GM23338 (cell line): Measurements from ENCODE around the gene ZNF638. TPM values are rescaled to one million over a fixed set of nuclear protein-coding genes. Genes with fewer than 3 reads are reported as not detected.

Source experiments
- ATAC-seq: fragments of 200-7000 bp; cut with Tn5 transposase; 3 replicates; pipeline ENCODE4 v1.9.1; 2020
- DNase-seq: peaks from one replicate; pipeline ENCODE4 v3.0.0-alpha.2; 2015; ENCODE audit warnings: low spot score
- H2AFZ ChIP-seq: fragments of 200-600 bp; sonication (generic); 2 replicates; pipeline ENCODE4 v1.8.0; 2016; ENCODE audit warnings: antibody characterized with exemption, mild to moderate bottlenecking, moderate library complexity
- H3F3A ChIP-seq: fragments of 200-600 bp; sonication (generic); replicated peaks from 2 replicates; pipeline ENCODE4 v1.8.0; 2017; ENCODE audit warnings: antibody characterized with exemption, mixed run types, low read depth
- H3K27ac ChIP-seq: fragments of 200-600 bp; sonication (generic); 2 replicates; pipeline ENCODE4 v1.6.1; 2016; ENCODE audit warnings: low read depth
- H3K27me3 ChIP-seq: fragments of 200-600 bp; sonication (generic); 2 replicates; pipeline ENCODE4 v1.8.0; 2016; ENCODE audit warnings: mild to moderate bottlenecking, mixed run types, moderate library complexity; ENCODE audit not compliant: insufficient read depth
- H3K36me3 ChIP-seq: fragments of 200-600 bp; sonication (generic); 2 replicates; pipeline ENCODE4 v1.8.0; 2016; ENCODE audit warnings: mild to moderate bottlenecking; ENCODE audit not compliant: insufficient read depth
- H3K4me1 ChIP-seq: fragments of 200-600 bp; sonication (generic); 2 replicates; pipeline ENCODE4 v1.8.0; 2016; ENCODE audit warnings: mild to moderate bottlenecking, moderate library complexity; ENCODE audit not compliant: insufficient read depth
- H3K4me2 ChIP-seq: fragments of 200-600 bp; sonication (generic); 2 replicates; pipeline ENCODE4 v1.7.1; 2017; ENCODE audit warnings: mixed run types
- H3K4me3 ChIP-seq: fragments of 200-600 bp; sonication (generic); 2 replicates; pipeline ENCODE4 v1.6.1; 2016; ENCODE audit warnings: mixed run types
- H3K79me2 ChIP-seq: fragments of 200-600 bp; sonication (generic); replicated peaks from 2 replicates; pipeline ENCODE4 v1.8.0; 2017; ENCODE audit warnings: mild to moderate bottlenecking; ENCODE audit not compliant: insufficient read depth
- H3K9me2 ChIP-seq: fragments of 200-600 bp; sonication (generic); 2 replicates; pipeline ENCODE4 v1.8.0; 2017; ENCODE audit not compliant: insufficient read depth
- H4K20me1 ChIP-seq: fragments of 200-600 bp; sonication (generic); replicated peaks from 2 replicates; pipeline ENCODE4 v1.8.0; 2017; ENCODE audit warnings: mild to moderate bottlenecking; ENCODE audit not compliant: insufficient read depth
- H3K27ac Mint-ChIP-seq: 2 replicates; pipeline ENCODE4 v1.8.0; 2020; ENCODE audit warnings: inconsistent platforms, mild to moderate bottlenecking, moderate library complexity, mixed read lengths
- H3K27me3 Mint-ChIP-seq: 3 replicates; pipeline ENCODE4 v1.8.0; 2022; ENCODE audit warnings: low read depth, mild to moderate bottlenecking, moderate library complexity, mixed read lengths, inconsistent platforms; ENCODE audit not compliant: insufficient read depth, poor library complexity
- H3K36me3 Mint-ChIP-seq: 3 replicates; pipeline ENCODE4 v1.8.0; 2021; ENCODE audit warnings: low read depth, mild to moderate bottlenecking, inconsistent platforms, moderate library complexity, mixed read lengths
- H3K4me1 Mint-ChIP-seq: 3 replicates; pipeline ENCODE4 v1.8.0; 2020; ENCODE audit warnings: mild to moderate bottlenecking, inconsistent platforms, mixed read lengths
- H3K4me3 Mint-ChIP-seq: 3 replicates; pipeline ENCODE4 v1.8.0; 2021; ENCODE audit warnings: moderate library complexity, mild to moderate bottlenecking, inconsistent platforms, mixed read lengths
- H3K9me3 Mint-ChIP-seq: 3 replicates; pipeline ENCODE4 v1.8.0; 2020; ENCODE audit warnings: moderate library complexity, mild to moderate bottlenecking, inconsistent platforms, mixed read lengths
- CREB1 ChIP-seq: fragments of 250-450 bp; sonication (Bioruptor Pico); IDR thresholded peaks from 2 replicates; pipeline ENCODE4 v1.5.0; 2020; ENCODE audit warnings: low read depth, mild to moderate bottlenecking, moderate library complexity
- EZH2 ChIP-seq: fragments of 200-600 bp; sonication (generic); IDR thresholded peaks from one replicate; pipeline ENCODE4 v1.8.0; 2017; ENCODE audit warnings: antibody characterized with exemption, mild to moderate bottlenecking, low read depth; ENCODE audit not compliant: unreplicated experiment
- EZH2phosphoT487 ChIP-seq: fragments of 200-600 bp; sonication (generic); IDR thresholded peaks from one replicate; pipeline ENCODE4 v1.8.1; 2018; ENCODE audit warnings: antibody characterized with exemption; ENCODE audit not compliant: unreplicated experiment
- JUNB ChIP-seq: IDR thresholded peaks from one replicate; pipeline ENCODE4 v1.6.1; 2016; ENCODE audit warnings: antibody characterized with exemption; ENCODE audit not compliant: unreplicated experiment
- NANOG ChIP-seq: IDR thresholded peaks from 2 replicates; pipeline ENCODE4 v1.6.1; 2016; ENCODE audit warnings: antibody characterized with exemption, borderline replicate concordance
- POLR2AphosphoS5 ChIP-seq: IDR thresholded peaks from 2 replicates; pipeline ENCODE4 v1.6.1; 2016; ENCODE audit warnings: antibody characterized with exemption, low read depth
- STAT1 ChIP-seq: IDR thresholded peaks from one replicate; pipeline ENCODE4 v1.6.1; 2016; ENCODE audit warnings: antibody characterized with exemption; ENCODE audit not compliant: unreplicated experiment
- ZNF114 ChIP-seq: fragments of 250-450 bp; sonication (Bioruptor Pico); IDR thresholded peaks from 2 replicates; pipeline ENCODE4 v1.5.0; 2020; ENCODE audit warnings: mild to moderate bottlenecking, moderate library complexity
- ZNF331 ChIP-seq: fragments of 250-450 bp; sonication (Bioruptor Pico); IDR thresholded peaks from 2 replicates; pipeline ENCODE4 v1.5.0; 2020; ENCODE audit warnings: low read depth, mild to moderate bottlenecking, moderate library complexity
- polyA plus RNA-seq: library from polyadenylated mRNA; unstranded; fragments of >200 nt; fragmentation: Nextera tagmentation; extraction: Ambion mirVana; gene quantifications from 2 replicates; pipeline ENCODE4 v1.2.1, GENCODE V29; 2016
- total RNA-seq: library from RNA; depleted of rRNA; stranded (reverse); fragments of >200 nt; shearing (Covaris generic); gene quantifications from 2 replicates; pipeline ENCODE4 v1.2.3, GENCODE V29; 2014
- TF ChIP-seq, protein P1 (sequence below): IDR thresholded peaks from 2 replicates; pipeline ENCODE4 v1.6.1; 2016; ENCODE audit warnings: antibody characterized with exemption
- TF ChIP-seq, protein P2 (sequence below): fragments of 250-450 bp; sonication (Bioruptor Pico); IDR thresholded peaks from 2 replicates; pipeline ENCODE4 v1.5.0; 2020; ENCODE audit warnings: mild to moderate bottlenecking, moderate library complexity
- TF ChIP-seq, protein P3 (sequence below): IDR thresholded peaks from one replicate; pipeline ENCODE4 v1.6.1; 2018; ENCODE audit warnings: antibody characterized with exemption; ENCODE audit not compliant: unreplicated experiment
- TF ChIP-seq, protein P4 (sequence below), 2 experiments: fragments of 200-600 bp in 1 of 2; sonication (generic) in 1 of 2; conservative IDR thresholded peaks; 2 replicates each; pipeline versions ENCODE4 v1.5.1 to v1.6.1; 2016 to 2017; ENCODE audit warnings: antibody characterized with exemption in 2 of 2, low read depth in 2 of 2, mild to moderate bottlenecking in 2 of 2, moderate library complexity in 1 of 2

The ZNF638 gene
- total and polyA plus RNA-seq, 2 experiments from 2014 or later: 185 to 190 TPM

DNA sequence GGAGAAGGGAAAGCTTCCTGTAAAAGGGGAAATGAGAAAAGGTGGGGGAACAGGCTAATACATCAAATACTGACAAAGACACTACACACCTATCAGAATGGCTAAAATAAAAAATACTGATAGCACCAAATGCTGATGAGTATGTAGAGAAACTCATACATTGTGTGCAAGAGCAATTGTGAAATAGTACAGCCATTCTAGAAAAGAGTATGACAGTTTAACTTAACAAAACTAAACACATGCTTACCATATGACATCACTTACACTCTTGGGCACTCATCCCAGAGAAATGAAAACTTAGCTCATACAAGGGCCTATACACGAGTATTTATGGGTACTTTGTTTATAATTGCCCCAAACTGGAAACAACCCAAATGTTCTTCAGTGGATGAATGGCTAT, 53.4 kb downstream of the ZNF638 start:
- Histone ChIP-seq H2AFZ (no peak overlapping the region), H3K79me2 (no peaks in the 10 kb centered on the region; the same call in 1 of the 2 replicates), H3F3A (no peaks in the 10 kb centered on the region), H3K4me1 (no peaks in the 10 kb centered on the region), H3K9me2 (no peaks in the 10 kb centered on the region), H3K36me3 (peaks cover 58% of the 10 kb centered on the region), H3K27ac (no peak overlapping the region), H3K4me3 (no peak overlapping the region), H4K20me1 (no peaks in the 10 kb centered on the region; the same call in none of the 2 replicates), H3K27me3 (no peaks in the 10 kb centered on the region), H3K4me2 (no peak overlapping the region)
- Mint-ChIP-seq H3K27ac (no peak overlapping the region), H3K9me3 (peaks cover 7% of the 10 kb centered on the region; the same call in 2 of the 3 replicates), H3K36me3 (peaks cover 75% of the 10 kb centered on the region), H3K27me3 (peaks cover 4% of the 10 kb centered on the region), H3K4me3 (no peak overlapping the region), H3K4me1 (no peaks in the 10 kb centered on the region)
- no peak for DNase-seq
- ATAC-seq: no peak
- TF ChIP-seq POLR2AphosphoS5 (no peak), ZNF331 (CRISPR knock-in tag) (no peak), ZNF114 (no peak), EZH2 (no peak), CREB1 (CRISPR knock-in tag) (no peak), EZH2phosphoT487 (no peak), JUNB (no peak), NANOG (no peak), STAT1 (no peak)
- TF ChIP-seq, protein P1, sequence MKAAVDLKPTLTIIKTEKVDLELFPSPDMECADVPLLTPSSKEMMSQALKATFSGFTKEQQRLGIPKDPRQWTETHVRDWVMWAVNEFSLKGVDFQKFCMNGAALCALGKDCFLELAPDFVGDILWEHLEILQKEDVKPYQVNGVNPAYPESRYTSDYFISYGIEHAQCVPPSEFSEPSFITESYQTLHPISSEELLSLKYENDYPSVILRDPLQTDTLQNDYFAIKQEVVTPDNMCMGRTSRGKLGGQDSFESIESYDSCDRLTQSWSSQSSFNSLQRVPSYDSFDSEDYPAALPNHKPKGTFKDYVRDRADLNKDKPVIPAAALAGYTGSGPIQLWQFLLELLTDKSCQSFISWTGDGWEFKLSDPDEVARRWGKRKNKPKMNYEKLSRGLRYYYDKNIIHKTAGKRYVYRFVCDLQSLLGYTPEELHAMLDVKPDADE: no peak
- TF ChIP-seq, protein P2, sequence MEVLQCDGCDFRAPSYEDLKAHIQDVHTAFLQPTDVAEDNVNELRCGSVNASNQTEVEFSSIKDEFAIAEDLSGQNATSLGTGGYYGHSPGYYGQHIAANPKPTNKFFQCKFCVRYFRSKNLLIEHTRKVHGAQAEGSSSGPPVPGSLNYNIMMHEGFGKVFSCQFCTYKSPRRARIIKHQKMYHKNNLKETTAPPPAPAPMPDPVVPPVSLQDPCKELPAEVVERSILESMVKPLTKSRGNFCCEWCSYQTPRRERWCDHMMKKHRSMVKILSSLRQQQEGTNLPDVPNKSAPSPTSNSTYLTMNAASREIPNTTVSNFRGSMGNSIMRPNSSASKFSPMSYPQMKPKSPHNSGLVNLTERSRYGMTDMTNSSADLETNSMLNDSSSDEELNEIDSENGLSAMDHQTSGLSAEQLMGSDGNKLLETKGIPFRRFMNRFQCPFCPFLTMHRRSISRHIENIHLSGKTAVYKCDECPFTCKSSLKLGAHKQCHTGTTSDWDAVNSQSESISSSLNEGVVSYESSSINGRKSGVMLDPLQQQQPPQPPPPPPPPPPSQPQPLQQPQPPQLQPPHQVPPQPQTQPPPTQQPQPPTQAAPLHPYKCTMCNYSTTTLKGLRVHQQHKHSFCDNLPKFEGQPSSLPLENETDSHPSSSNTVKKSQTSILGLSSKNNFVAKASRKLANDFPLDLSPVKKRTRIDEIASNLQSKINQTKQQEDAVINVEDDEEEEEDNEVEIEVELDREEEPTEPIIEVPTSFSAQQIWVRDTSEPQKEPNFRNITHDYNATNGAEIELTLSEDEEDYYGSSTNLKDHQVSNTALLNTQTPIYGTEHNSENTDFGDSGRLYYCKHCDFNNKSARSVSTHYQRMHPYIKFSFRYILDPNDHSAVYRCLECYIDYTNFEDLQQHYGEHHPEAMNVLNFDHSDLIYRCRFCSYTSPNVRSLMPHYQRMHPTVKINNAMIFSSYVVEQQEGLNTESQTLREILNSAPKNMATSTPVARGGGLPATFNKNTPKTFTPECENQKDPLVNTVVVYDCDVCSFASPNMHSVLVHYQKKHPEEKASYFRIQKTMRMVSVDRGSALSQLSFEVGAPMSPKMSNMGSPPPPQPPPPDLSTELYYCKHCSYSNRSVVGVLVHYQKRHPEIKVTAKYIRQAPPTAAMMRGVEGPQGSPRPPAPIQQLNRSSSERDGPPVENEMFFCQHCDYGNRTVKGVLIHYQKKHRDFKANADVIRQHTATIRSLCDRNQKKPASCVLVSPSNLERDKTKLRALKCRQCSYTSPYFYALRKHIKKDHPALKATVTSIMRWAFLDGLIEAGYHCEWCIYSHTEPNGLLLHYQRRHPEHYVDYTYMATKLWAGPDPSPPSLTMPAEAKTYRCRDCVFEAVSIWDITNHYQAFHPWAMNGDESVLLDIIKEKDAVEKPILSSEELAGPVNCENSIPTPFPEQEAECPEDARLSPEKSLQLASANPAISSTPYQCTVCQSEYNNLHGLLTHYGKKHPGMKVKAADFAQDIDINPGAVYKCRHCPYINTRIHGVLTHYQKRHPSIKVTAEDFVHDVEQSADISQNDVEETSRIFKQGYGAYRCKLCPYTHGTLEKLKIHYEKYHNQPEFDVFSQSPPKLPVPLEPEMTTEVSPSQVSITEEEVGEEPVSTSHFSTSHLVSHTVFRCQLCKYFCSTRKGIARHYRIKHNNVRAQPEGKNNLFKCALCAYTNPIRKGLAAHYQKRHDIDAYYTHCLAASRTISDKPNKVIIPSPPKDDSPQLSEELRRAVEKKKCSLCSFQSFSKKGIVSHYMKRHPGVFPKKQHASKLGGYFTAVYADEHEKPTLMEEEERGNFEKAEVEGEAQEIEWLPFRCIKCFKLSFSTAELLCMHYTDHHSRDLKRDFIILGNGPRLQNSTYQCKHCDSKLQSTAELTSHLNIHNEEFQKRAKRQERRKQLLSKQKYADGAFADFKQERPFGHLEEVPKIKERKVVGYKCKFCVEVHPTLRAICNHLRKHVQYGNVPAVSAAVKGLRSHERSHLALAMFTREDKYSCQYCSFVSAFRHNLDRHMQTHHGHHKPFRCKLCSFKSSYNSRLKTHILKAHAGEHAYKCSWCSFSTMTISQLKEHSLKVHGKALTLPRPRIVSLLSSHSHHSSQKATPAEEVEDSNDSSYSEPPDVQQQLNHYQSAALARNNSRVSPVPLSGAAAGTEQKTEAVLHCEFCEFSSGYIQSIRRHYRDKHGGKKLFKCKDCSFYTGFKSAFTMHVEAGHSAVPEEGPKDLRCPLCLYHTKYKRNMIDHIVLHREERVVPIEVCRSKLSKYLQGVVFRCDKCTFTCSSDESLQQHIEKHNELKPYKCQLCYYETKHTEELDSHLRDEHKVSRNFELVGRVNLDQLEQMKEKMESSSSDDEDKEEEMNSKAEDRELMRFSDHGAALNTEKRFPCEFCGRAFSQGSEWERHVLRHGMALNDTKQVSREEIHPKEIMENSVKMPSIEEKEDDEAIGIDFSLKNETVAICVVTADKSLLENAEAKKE: no peak
- TF ChIP-seq, protein P3, sequence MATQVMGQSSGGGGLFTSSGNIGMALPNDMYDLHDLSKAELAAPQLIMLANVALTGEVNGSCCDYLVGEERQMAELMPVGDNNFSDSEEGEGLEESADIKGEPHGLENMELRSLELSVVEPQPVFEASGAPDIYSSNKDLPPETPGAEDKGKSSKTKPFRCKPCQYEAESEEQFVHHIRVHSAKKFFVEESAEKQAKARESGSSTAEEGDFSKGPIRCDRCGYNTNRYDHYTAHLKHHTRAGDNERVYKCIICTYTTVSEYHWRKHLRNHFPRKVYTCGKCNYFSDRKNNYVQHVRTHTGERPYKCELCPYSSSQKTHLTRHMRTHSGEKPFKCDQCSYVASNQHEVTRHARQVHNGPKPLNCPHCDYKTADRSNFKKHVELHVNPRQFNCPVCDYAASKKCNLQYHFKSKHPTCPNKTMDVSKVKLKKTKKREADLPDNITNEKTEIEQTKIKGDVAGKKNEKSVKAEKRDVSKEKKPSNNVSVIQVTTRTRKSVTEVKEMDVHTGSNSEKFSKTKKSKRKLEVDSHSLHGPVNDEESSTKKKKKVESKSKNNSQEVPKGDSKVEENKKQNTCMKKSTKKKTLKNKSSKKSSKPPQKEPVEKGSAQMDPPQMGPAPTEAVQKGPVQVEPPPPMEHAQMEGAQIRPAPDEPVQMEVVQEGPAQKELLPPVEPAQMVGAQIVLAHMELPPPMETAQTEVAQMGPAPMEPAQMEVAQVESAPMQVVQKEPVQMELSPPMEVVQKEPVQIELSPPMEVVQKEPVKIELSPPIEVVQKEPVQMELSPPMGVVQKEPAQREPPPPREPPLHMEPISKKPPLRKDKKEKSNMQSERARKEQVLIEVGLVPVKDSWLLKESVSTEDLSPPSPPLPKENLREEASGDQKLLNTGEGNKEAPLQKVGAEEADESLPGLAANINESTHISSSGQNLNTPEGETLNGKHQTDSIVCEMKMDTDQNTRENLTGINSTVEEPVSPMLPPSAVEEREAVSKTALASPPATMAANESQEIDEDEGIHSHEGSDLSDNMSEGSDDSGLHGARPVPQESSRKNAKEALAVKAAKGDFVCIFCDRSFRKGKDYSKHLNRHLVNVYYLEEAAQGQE: no peak
- TF ChIP-seq, protein P4, sequence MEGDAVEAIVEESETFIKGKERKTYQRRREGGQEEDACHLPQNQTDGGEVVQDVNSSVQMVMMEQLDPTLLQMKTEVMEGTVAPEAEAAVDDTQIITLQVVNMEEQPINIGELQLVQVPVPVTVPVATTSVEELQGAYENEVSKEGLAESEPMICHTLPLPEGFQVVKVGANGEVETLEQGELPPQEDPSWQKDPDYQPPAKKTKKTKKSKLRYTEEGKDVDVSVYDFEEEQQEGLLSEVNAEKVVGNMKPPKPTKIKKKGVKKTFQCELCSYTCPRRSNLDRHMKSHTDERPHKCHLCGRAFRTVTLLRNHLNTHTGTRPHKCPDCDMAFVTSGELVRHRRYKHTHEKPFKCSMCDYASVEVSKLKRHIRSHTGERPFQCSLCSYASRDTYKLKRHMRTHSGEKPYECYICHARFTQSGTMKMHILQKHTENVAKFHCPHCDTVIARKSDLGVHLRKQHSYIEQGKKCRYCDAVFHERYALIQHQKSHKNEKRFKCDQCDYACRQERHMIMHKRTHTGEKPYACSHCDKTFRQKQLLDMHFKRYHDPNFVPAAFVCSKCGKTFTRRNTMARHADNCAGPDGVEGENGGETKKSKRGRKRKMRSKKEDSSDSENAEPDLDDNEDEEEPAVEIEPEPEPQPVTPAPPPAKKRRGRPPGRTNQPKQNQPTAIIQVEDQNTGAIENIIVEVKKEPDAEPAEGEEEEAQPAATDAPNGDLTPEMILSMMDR (conservative IDR thresholded peaks at IDR 0.05; ENCODE audit: low read depth in 2 of 2): no peak
